Measurements from ENCODE around the gene NOP16. TPM values are rescaled to one million over a fixed set of nuclear protein-coding genes. Genes with fewer than 3 reads are reported as not detected.

Gene NOP16
- total and polyA plus RNA-seq, 2 of the 13 experiments (the other 11 are each of a cell fraction or from before 2014, with no cell fraction given), result 43.3 to 48.4 TPM

- H3K4me1 ChIP-seq (ENCODE audit: insufficient read depth, low read length), result peaks cover 62% of the 10 kb centered on the region
- no peaks in the 10 kb centered on the region for H3K79me2 ChIP-seq (ENCODE audit: insufficient read depth, low read length)
- no TSS peak for BruUV-seq (replicated peaks)
- ATAC-seq (no peak), DNase-seq (ENCODE audit: low spot score) (no peak), FAIRE-seq (no peak)
- in situ Hi-C loops (cut with HindIII; ENCODE audit: extremely low pct_ligation_motif_present, low pct_unique_long_range_greater_than_20kb), result no loop called here
- TF ChIP-seq PHF21A (CRISPR knock-in tag; IDR thresholded peaks at IDR 0.05), result no peak
- no peak for TF ChIP-seq MNT (IDR thresholded peaks at IDR 0.05)
- TF ChIP-seq NR2F1 (CRISPR knock-in tag; IDR thresholded peaks at IDR 0.05), result no peak
- TF ChIP-seq ZNF503 (CRISPR knock-in tag; IDR thresholded peaks at IDR 0.05), result no peak
- no peak for TF ChIP-seq SALL1 (CRISPR knock-in tag; IDR thresholded peaks at IDR 0.05)
- TF ChIP-seq KDM2A (CRISPR knock-in tag; IDR thresholded peaks at IDR 0.05; ENCODE audit: borderline replicate concordance, low read depth), result no peak
- TF ChIP-seq ZNF512B (CRISPR knock-in tag; IDR thresholded peaks at IDR 0.05; ENCODE audit: borderline replicate concordance), result no peak
- TF ChIP-seq ZNF674 (CRISPR knock-in tag; IDR thresholded peaks at IDR 0.05; ENCODE audit: low read depth), result no peak
- no peak for TF ChIP-seq ZBTB34 (CRISPR knock-in tag; IDR thresholded peaks at IDR 0.05)
- 49% methylated on average over 5 of the region's 13 CpGs for WGBS (ENCODE audit: low lambda C conversion rate)
- no peak overlapping the region for H3K27ac ChIP-seq (ENCODE audit: extremely low read length, insufficient read depth, low read length)
- intact Hi-C loops (cut with micrococcal nuclease; ENCODE audit: unreplicated experiment), result no loop called here
- H3K36me3 ChIP-seq (replicated peaks in 1 of 2; ENCODE audit: control insufficient read depth in 1 of 2, insufficient read depth in 2 of 2, low read length in 2 of 2), result no peaks in the 10 kb centered on the region
- H3K27me3 ChIP-seq (ENCODE audit: control insufficient read depth in 1 of 2, insufficient read depth in 2 of 2, low read length in 2 of 2), result peaks cover 3 to 6% of the 10 kb centered on the region in 2 experiments; a peak in 4 of 5 replicates
- no peaks in the 10 kb centered on the region for H4K20me1 ChIP-seq (ENCODE audit: insufficient read depth, low read length)
- peak overlapping the region; percentile 23; the same call in 1 of the 2 replicates for H3K4me2 ChIP-seq (ENCODE audit: low read depth, low read length)
- no peak overlapping the region for H3K4me3 ChIP-seq (replicated peaks in 1 of 3; ENCODE audit: insufficient read depth in 1 of 3, low read depth in 2 of 3, low read length in 3 of 3)
- H2AFZ ChIP-seq (ENCODE audit: low read length), result no peak overlapping the region
- ChIA-PET POLR2A (no interaction called here), CTCF (ENCODE audit: low intra/inter-chr PET ratio, low total read pairs) (no interaction called here)
- no peak overlapping the region for H3K9ac ChIP-seq (ENCODE audit: insufficient read depth, low read depth, low read length)
- H3K9me3 ChIP-seq (ENCODE audit: low read length), result no peaks in the 10 kb centered on the region
Observed at GRCh38 chr5:176368726-176369125, 19.7 kb downstream of the NOP16 start.
